Measurements from ENCODE around the gene RAMP3. TPM values are rescaled to one million over a fixed set of nuclear protein-coding genes. Genes with fewer than 3 reads are reported as not detected.
A peak's percentile ranks its signal among the peaks of the same experiment; 100 is the strongest.

Gene RAMP3
- total RNA-seq, 2 donors from 2014 or later: not detected

DNA sequence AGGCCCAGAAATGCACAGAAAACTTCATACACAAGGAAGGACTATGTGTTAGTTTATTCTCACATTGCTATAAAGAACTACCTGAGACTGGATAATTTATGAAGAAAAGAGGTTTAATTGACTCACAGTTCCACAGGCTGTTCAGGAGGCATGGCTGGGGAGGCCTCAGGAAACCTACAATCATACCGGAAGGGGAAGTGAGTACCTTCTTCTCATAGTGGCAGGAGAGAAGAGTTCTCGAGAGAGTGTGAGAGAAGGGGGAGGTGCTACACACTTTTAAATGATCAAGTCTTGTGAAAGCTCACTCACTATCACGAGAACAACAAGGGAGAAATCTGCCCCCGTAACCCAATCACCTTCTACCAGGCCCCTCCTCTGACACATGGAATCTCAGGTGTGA, 16.8 kb upstream of the RAMP3 start:
- Histone ChIP-seq H3K27me3 (ENCODE audit: control insufficient read depth, insufficient read depth, low read length, poor library complexity, severe bottlenecking) (no peaks in the 10 kb centered on the region), H3K4me1 (ENCODE audit: control insufficient read depth, insufficient read depth, low read length) (no peaks in the 10 kb centered on the region), H3K36me3 (ENCODE audit: control insufficient read depth, insufficient read depth, low read length) (no peaks in the 10 kb centered on the region), H3K4me3 (ENCODE audit: low read length) (no peak overlapping the region), H3K9ac (ENCODE audit: extremely low read depth, low read length, poor library complexity, severe bottlenecking) (no peak overlapping the region), H3K9me3 (ENCODE audit: control insufficient read depth, low read length) (no peaks in the 10 kb centered on the region), H3K27ac (ENCODE audit: low read depth, low read length) (no peak overlapping the region)
- no peaks in the 10 kb centered on the region for H3K9me3 Mint-ChIP-seq
- H3K27ac Mint-ChIP-seq: no peak overlapping the region
- no peak overlapping the region for H3K4me3 Mint-ChIP-seq
- H3K4me1 Mint-ChIP-seq: no peaks in the 10 kb centered on the region
- no peaks in the 10 kb centered on the region for H3K27me3 Mint-ChIP-seq (ENCODE audit: insufficient read depth)
- TF ChIP-seq, protein P1, sequence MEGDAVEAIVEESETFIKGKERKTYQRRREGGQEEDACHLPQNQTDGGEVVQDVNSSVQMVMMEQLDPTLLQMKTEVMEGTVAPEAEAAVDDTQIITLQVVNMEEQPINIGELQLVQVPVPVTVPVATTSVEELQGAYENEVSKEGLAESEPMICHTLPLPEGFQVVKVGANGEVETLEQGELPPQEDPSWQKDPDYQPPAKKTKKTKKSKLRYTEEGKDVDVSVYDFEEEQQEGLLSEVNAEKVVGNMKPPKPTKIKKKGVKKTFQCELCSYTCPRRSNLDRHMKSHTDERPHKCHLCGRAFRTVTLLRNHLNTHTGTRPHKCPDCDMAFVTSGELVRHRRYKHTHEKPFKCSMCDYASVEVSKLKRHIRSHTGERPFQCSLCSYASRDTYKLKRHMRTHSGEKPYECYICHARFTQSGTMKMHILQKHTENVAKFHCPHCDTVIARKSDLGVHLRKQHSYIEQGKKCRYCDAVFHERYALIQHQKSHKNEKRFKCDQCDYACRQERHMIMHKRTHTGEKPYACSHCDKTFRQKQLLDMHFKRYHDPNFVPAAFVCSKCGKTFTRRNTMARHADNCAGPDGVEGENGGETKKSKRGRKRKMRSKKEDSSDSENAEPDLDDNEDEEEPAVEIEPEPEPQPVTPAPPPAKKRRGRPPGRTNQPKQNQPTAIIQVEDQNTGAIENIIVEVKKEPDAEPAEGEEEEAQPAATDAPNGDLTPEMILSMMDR (conservative IDR thresholded peaks at IDR 0.05): no peak
- no peak for DNase-seq
- 80 to 93% methylated on average over 1 to 4 of the region's 4 CpGs for WGBS, 2 experiments (ENCODE audit: insufficient coverage in 1 of 2, insufficient read length in 1 of 2)
- no peaks in the 10 kb centered on the region for H3K36me3 Mint-ChIP-seq (ENCODE audit: low read depth)

GRCh38 chr7:45143616-45144015, 14.0 kb upstream of the RAMP3 start:
- H3K27me3 Mint-ChIP-seq (ENCODE audit: insufficient read depth): no peaks in the 10 kb centered on the region
- TF ChIP-seq, protein P1 (conservative IDR thresholded peaks at IDR 0.05): no peak
- no peaks in the 10 kb centered on the region for H3K27me3 ChIP-seq (ENCODE audit: control insufficient read depth, insufficient read depth, low read length, poor library complexity, severe bottlenecking)
- no peak for DNase-seq
- H3K4me3 Mint-ChIP-seq: no peak overlapping the region
- H3K36me3 ChIP-seq (ENCODE audit: control insufficient read depth, insufficient read depth, low read length): no peaks in the 10 kb centered on the region
- no peak overlapping the region for H3K27ac ChIP-seq (ENCODE audit: low read depth, low read length)
- no peak overlapping the region for H3K27ac Mint-ChIP-seq
- no peak overlapping the region for H3K9ac ChIP-seq (ENCODE audit: extremely low read depth, low read length, poor library complexity, severe bottlenecking)
- H3K9me3 Mint-ChIP-seq: no peaks in the 10 kb centered on the region
- no peaks in the 10 kb centered on the region for H3K9me3 ChIP-seq (ENCODE audit: control insufficient read depth, low read length)
- no peaks in the 10 kb centered on the region for H3K36me3 Mint-ChIP-seq (ENCODE audit: low read depth)
- 89 to 91% methylated on average over 3 to 4 of the region's 4 CpGs for WGBS, 2 experiments (ENCODE audit: insufficient coverage in 1 of 2, insufficient read length in 1 of 2)
- H3K4me3 ChIP-seq (ENCODE audit: low read length): no peak overlapping the region
- no peaks in the 10 kb centered on the region for H3K4me1 Mint-ChIP-seq
- H3K4me1 ChIP-seq (ENCODE audit: control insufficient read depth, insufficient read depth, low read length): no peaks in the 10 kb centered on the region

DNA sequence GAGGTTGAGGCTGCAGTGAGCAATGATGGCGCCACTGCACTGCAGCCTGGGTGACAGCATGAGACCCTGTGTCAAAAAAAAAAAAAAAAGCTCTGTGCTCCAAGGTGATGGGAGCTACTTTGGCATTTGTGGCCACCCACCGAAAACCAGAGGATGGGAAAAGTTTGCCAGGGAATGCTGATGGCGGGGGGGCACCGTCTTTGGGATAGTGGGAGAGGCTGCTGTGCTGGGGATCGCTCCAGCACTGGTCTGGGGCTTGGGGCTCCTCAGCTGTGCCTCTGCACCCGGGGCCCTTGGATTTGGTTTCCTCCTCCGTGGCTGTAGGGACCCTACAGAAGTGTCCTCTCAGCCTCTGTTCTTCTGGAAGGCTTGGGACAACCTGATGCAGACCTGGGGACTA, 11.7 kb upstream of the RAMP3 start:
- Histone ChIP-seq H3K27ac (ENCODE audit: low read depth, low read length) (no peak overlapping the region), H3K27me3 (ENCODE audit: control insufficient read depth, insufficient read depth, low read length, poor library complexity, severe bottlenecking) (no peaks in the 10 kb centered on the region), H3K4me1 (ENCODE audit: control insufficient read depth, insufficient read depth, low read length) (no peaks in the 10 kb centered on the region), H3K4me3 (ENCODE audit: low read length) (no peak overlapping the region), H3K36me3 (ENCODE audit: control insufficient read depth, insufficient read depth, low read length) (no peaks in the 10 kb centered on the region), H3K9me3 (ENCODE audit: control insufficient read depth, low read length) (no peaks in the 10 kb centered on the region), H3K9ac (ENCODE audit: extremely low read depth, low read length, poor library complexity, severe bottlenecking) (no peak overlapping the region)
- Mint-ChIP-seq H3K27ac (no peak overlapping the region), H3K9me3 (no peaks in the 10 kb centered on the region), H3K27me3 (ENCODE audit: insufficient read depth) (no peaks in the 10 kb centered on the region), H3K4me1 (no peaks in the 10 kb centered on the region), H3K4me3 (no peak overlapping the region), H3K36me3 (ENCODE audit: low read depth) (no peaks in the 10 kb centered on the region)
- TF ChIP-seq, protein P1 (conservative IDR thresholded peaks at IDR 0.05): no peak
- peak; percentile 22 for DNase-seq
- WGBS, 2 experiments (ENCODE audit: insufficient coverage in 1 of 2, insufficient read length in 1 of 2): 92 to 93% methylated on average over 3 to 7 of the region's 7 CpGs
